IMR-90 (cell line): ENCODE results near the gene GPR39. TPM values are rescaled to one million over a fixed set of nuclear protein-coding genes. Genes with fewer than 3 reads are reported as not detected.

Experiments used
- ATAC-seq: fragments of 200-7000 bp; cut with Tn5 transposase; 2 replicates; pipeline ENCODE4 v1.9.1; 2020; ENCODE audit warnings: low read depth, mild to moderate bottlenecking, moderate library complexity
- BruUV-seq: library from RNA; stranded (reverse); fragments of 400-500 nt; replicated peaks from 2 replicates; lab custom pipeline; 2021; lab: Mats Ljungman, UMichigan
- CTCF ChIA-PET: fragments of 300-600 bp; formaldehyde crosslinking; extraction: SDS; loops from one replicate; lab custom pipeline; 2021; ENCODE audit warnings: antibody characterized with exemption; lab: Yijun Ruan, JAX
- POLR2A ChIA-PET: fragments of 300-600 bp; sonication (Branson Sonifier 250); formaldehyde crosslinking; loops from one replicate; lab custom pipeline; 2022; ENCODE audit warnings: antibody characterized with exemption; ENCODE audit not compliant: unreplicated experiment; lab: Charles Lee
- DNase-seq: peaks from one replicate; pipeline ENCODE4 v3.0.0; 2013
- H2AFZ ChIP-seq: replicated peaks from 2 replicates; pipeline ENCODE3; 2013; ENCODE audit warnings: low read length, mild to moderate bottlenecking; ENCODE audit not compliant: poor library complexity
- H2AK5ac ChIP-seq: 2 replicates; pipeline ENCODE4 v1.6.1; 2013; ENCODE audit warnings: low read depth, low read length, inconsistent platforms
- H2AK9ac ChIP-seq: replicated peaks from 2 replicates; pipeline ENCODE3; 2013; ENCODE audit warnings: mild to moderate bottlenecking, low read depth, low read length, moderate library complexity; ENCODE audit not compliant: poor library complexity
- H2BK120ac ChIP-seq: 2 replicates; pipeline ENCODE4 v1.6.1; 2013; ENCODE audit warnings: low read depth, low read length, inconsistent platforms
- H2BK15ac ChIP-seq: 3 replicates; pipeline ENCODE4 v1.6.1; 2013; ENCODE audit warnings: low read depth, low read length, inconsistent platforms
- H2BK20ac ChIP-seq: 2 replicates; pipeline ENCODE4 v1.6.1; 2013; ENCODE audit warnings: low read depth, mild to moderate bottlenecking, inconsistent platforms, low read length, moderate library complexity
- H2BK5ac ChIP-seq: 2 replicates; pipeline ENCODE4 v1.6.1; 2013; ENCODE audit warnings: mild to moderate bottlenecking, low read depth, low read length, inconsistent platforms; ENCODE audit not compliant: poor library complexity, severe bottlenecking
- H3K14ac ChIP-seq: replicated peaks from 2 replicates; pipeline ENCODE4 v1.6.1; 2013; ENCODE audit warnings: low read depth, low read length, inconsistent platforms
- H3K18ac ChIP-seq: 2 replicates; pipeline ENCODE4 v1.6.1; 2013; ENCODE audit warnings: low read depth, low read length, control low read depth
- H3K23ac ChIP-seq: 2 replicates; pipeline ENCODE4 v1.6.1; 2013; ENCODE audit warnings: low read depth, low read length, inconsistent platforms
- H3K27ac ChIP-seq: 2 replicates; pipeline ENCODE4 v1.5.1; 2013; ENCODE audit warnings: mild to moderate bottlenecking, control low read depth, low read length; ENCODE audit not compliant: insufficient read depth
- H3K27me3 ChIP-seq: 2 replicates; pipeline ENCODE4 v1.6.1; 2013; ENCODE audit warnings: low read length; ENCODE audit not compliant: control insufficient read depth, insufficient read depth
- H3K36me3 ChIP-seq: 2 replicates; pipeline ENCODE4 v1.6.1; 2013; ENCODE audit warnings: low read length, mixed read lengths; ENCODE audit not compliant: control insufficient read depth, insufficient read depth
- H3K4ac ChIP-seq: 2 replicates; pipeline ENCODE4 v1.6.1; 2013; ENCODE audit warnings: low read depth, low read length, inconsistent platforms
- H3K4me1 ChIP-seq: 2 replicates; pipeline ENCODE4 v1.6.1; 2013; ENCODE audit warnings: low read length, mixed read lengths; ENCODE audit not compliant: control insufficient read depth, insufficient read depth
- H3K4me2 ChIP-seq: 2 replicates; pipeline ENCODE4 v1.6.1; 2013; ENCODE audit warnings: low read depth, mild to moderate bottlenecking, control low read depth, low read length, moderate library complexity
- H3K4me3 ChIP-seq: 2 replicates; pipeline ENCODE4 v1.5.1; 2013; ENCODE audit warnings: low read depth, mild to moderate bottlenecking, control low read depth, low read length, moderate library complexity; ENCODE audit not compliant: insufficient read depth
- H3K56ac ChIP-seq: 2 replicates; pipeline ENCODE4 v1.6.1; 2013; ENCODE audit warnings: low read length, inconsistent platforms; ENCODE audit not compliant: insufficient read depth; ENCODE audit errors: extremely low read depth
- H3K79me1 ChIP-seq, 2 experiments: 2 replicates each; pipeline ENCODE4 v1.6.1; 2013; ENCODE audit warnings: low read length in 2 of 2, inconsistent platforms in 1 of 2, low read depth in 1 of 2
- H3K9ac ChIP-seq: 2 replicates; pipeline ENCODE4 v1.6.1; 2013; ENCODE audit warnings: low read depth, low read length, control low read depth
- H3K9me1 ChIP-seq: 2 replicates; pipeline ENCODE4 v1.6.1; 2013; ENCODE audit warnings: low read length, inconsistent platforms; ENCODE audit not compliant: insufficient read depth
- H3K9me3 ChIP-seq: 2 replicates; pipeline ENCODE4 v1.6.1; 2013; ENCODE audit warnings: low read length; ENCODE audit not compliant: control insufficient read depth, insufficient read depth
- H4K20me1 ChIP-seq: 2 replicates; pipeline ENCODE4 v1.6.1; 2013; ENCODE audit warnings: low read length, inconsistent platforms; ENCODE audit not compliant: insufficient read depth
- H4K5ac ChIP-seq: 2 replicates; pipeline ENCODE4 v1.6.1; 2013; ENCODE audit warnings: mild to moderate bottlenecking, low read depth, low read length, control low read depth
- H4K8ac ChIP-seq, 2 experiments: 2 replicates each; pipeline ENCODE4 v1.6.1; 2013; ENCODE audit warnings: low read depth in 2 of 2, low read length in 2 of 2, control low read depth in 1 of 2, inconsistent platforms in 1 of 2
- H4K91ac ChIP-seq: 2 replicates; pipeline ENCODE4 v1.6.1; 2013; ENCODE audit warnings: low read depth, low read length, inconsistent platforms; ENCODE audit not compliant: insufficient read depth
- BHLHE40 ChIP-seq: fragments of 150-350 bp; IDR thresholded peaks from 2 replicates; pipeline ENCODE4 v1.6.1; 2016; ENCODE audit warnings: mild to moderate bottlenecking, low read depth, low read length
- CHD1 ChIP-seq: IDR thresholded peaks from 2 replicates; pipeline ENCODE4 v1.6.1; 2012; ENCODE audit warnings: low read depth, low read length, improper control_type of control experiment
- CTCF ChIP-seq: conservative IDR thresholded peaks from 2 replicates; pipeline ENCODE4 v1.5.1; 2012; ENCODE audit warnings: mild to moderate bottlenecking, low read depth, low read length, improper control_type of control experiment
- MAFK ChIP-seq: IDR thresholded peaks from 2 replicates; pipeline ENCODE4 v1.6.1; 2012; ENCODE audit warnings: low read depth, low read length, improper control_type of control experiment
- MXI1 ChIP-seq: IDR thresholded peaks from 2 replicates; pipeline ENCODE4 v1.6.1; 2012; ENCODE audit warnings: low read depth, mild to moderate bottlenecking, low read length, moderate library complexity, borderline replicate concordance
- POLR2A ChIP-seq: IDR thresholded peaks from 2 replicates; pipeline ENCODE4 v1.6.1; 2012; ENCODE audit warnings: mild to moderate bottlenecking, low read depth, low read length
- RCOR1 ChIP-seq: IDR thresholded peaks from 2 replicates; pipeline ENCODE4 v1.6.1; 2012; ENCODE audit warnings: mild to moderate bottlenecking, low read length, improper control_type of control experiment; ENCODE audit not compliant: insufficient replicate concordance
- RFX5 ChIP-seq: IDR thresholded peaks from 2 replicates; pipeline ENCODE4 v1.8.0; 2012; ENCODE audit warnings: low read depth, mild to moderate bottlenecking, low read length, moderate library complexity
- WGBS, 2 experiments: methylation state at CpG; one replicate each; pipeline versions ENCODE4 v1.1.5 to v1.1.7; 2013; ENCODE audit warnings: missing lambda C conversion rate in 2 of 2; ENCODE audit not compliant: insufficient read length in 1 of 2; ENCODE audit errors: extremely low coverage in 2 of 2; 5-methylcytosine and 5-hydroxymethylcytosine counted together
- dilution Hi-C: fragments of 300-500 bp; cut with HindIII; formaldehyde crosslinking; loops from one replicate; pipeline ENCODE4 v1.14.3; 2018; ENCODE audit warnings: low sequenced_read_pairs; ENCODE audit not compliant: unreplicated experiment
- in situ Hi-C: fragments of 300-500 bp; cut with MboI; formaldehyde crosslinking; loops from 3 replicates; pipeline ENCODE4 v1.14.3; 2019; ENCODE audit warnings: low sequenced_read_pairs, inconsistent platforms, mixed read lengths
- intact Hi-C: fragments of 100-400 bp; cut with micrococcal nuclease; formaldehyde crosslinking; loops from 2 replicates; pipeline ENCODE4 v1.10.0; 2022
- polyA plus RNA-seq, 3 experiments: library from polyadenylated mRNA; depleted of rRNA; stranded (reverse); fragments of >200 nt; gene quantifications; 2 replicates each; pipeline ENCODE4 v1.2.3, GENCODE V29; 2012; ENCODE audit warnings: low replicate concordance in 1 of 3
- total RNA-seq: library from RNA; depleted of rRNA; stranded (reverse); fragments of >200 nt; gene quantifications from 2 replicates; pipeline ENCODE4 v1.2.3, GENCODE V29; 2012
- TF ChIP-seq, protein P1 (sequence below): fragments of 150-350 bp; IDR thresholded peaks from 2 replicates; pipeline ENCODE4 v1.6.1; 2017; ENCODE audit warnings: mild to moderate bottlenecking, antibody characterized with exemption, low read length, low read depth
- TF ChIP-seq, protein P2 (sequence below): fragments of 150-350 bp; IDR thresholded peaks from 2 replicates; pipeline ENCODE4 v1.6.1; 2016; ENCODE audit warnings: low read depth, mild to moderate bottlenecking, low read length, moderate library complexity, borderline replicate concordance

The GPR39 gene
- total and polyA plus RNA-seq, 2 of the 4 experiments (the other 2 are of a cell fraction), result 4.4 to 9.0 TPM

GRCh38 chr2:132422736-132423135 is 6.1 kb downstream of the GPR39 start:
- 100% methylated on average over 1 of the region's 6 CpGs; no CpG with 5 or more reads in 1 of the 2 experiments for WGBS, 2 experiments
- CTCF ChIA-PET, result interaction anchor here (0.7 kb wide), 1 partner anchor 335 kb away, joined by 3 read pairs; no protein-coding TSS in a partner anchor

More at GRCh38 chr2:132422736-132423135, 6.1 kb downstream of the GPR39 start:
- no peak for TF ChIP-seq CHD1
- no peak for TF ChIP-seq BHLHE40
- no peak for TF ChIP-seq MXI1
- TF ChIP-seq POLR2A, result no peak
- TF ChIP-seq, protein P1, sequence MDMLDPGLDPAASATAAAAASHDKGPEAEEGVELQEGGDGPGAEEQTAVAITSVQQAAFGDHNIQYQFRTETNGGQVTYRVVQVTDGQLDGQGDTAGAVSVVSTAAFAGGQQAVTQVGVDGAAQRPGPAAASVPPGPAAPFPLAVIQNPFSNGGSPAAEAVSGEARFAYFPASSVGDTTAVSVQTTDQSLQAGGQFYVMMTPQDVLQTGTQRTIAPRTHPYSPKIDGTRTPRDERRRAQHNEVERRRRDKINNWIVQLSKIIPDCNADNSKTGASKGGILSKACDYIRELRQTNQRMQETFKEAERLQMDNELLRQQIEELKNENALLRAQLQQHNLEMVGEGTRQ, result no peak
- TF ChIP-seq MAFK, result no peak
- TF ChIP-seq RCOR1, result no peak
- TF ChIP-seq, protein P2, sequence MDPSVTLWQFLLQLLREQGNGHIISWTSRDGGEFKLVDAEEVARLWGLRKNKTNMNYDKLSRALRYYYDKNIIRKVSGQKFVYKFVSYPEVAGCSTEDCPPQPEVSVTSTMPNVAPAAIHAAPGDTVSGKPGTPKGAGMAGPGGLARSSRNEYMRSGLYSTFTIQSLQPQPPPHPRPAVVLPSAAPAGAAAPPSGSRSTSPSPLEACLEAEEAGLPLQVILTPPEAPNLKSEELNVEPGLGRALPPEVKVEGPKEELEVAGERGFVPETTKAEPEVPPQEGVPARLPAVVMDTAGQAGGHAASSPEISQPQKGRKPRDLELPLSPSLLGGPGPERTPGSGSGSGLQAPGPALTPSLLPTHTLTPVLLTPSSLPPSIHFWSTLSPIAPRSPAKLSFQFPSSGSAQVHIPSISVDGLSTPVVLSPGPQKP, result no peak
- TF ChIP-seq CTCF, result no peak
- no peak for TF ChIP-seq RFX5
- H3K9ac ChIP-seq, result no peak overlapping the region
- H3K4ac ChIP-seq, result no peak overlapping the region
- ATAC-seq (no peak), DNase-seq (no peak)
- intact Hi-C loops (no loop called here), in situ Hi-C loops (no loop called here), dilution Hi-C loops (no loop called here)
- H3K23ac ChIP-seq, result no peak overlapping the region
- H3K79me1 ChIP-seq, result no peaks in the 10 kb centered on the region
- H3K9me3 ChIP-seq, result no peaks in the 10 kb centered on the region
- no peak overlapping the region for H2BK15ac ChIP-seq
- peaks cover 6% of the 10 kb centered on the region for H3K4me1 ChIP-seq
- no peak overlapping the region for H2AK9ac ChIP-seq
- 0 out of 2 replicates have a peak, but pooled peaks cover 5% of the 10 kb centered on the region for H3K9me1 ChIP-seq
- no peak overlapping the region for H3K4me3 ChIP-seq
- no peak overlapping the region for H3K4me2 ChIP-seq
- no peaks in the 10 kb centered on the region for H4K20me1 ChIP-seq
- no peak overlapping the region for H2BK120ac ChIP-seq
- no peaks in the 10 kb centered on the region for H3K36me3 ChIP-seq
- no TSS peak for BruUV-seq
- no peak overlapping the region for H3K18ac ChIP-seq
- H3K27ac ChIP-seq, result no peak overlapping the region
- H3K56ac ChIP-seq, result no peak overlapping the region
- H3K27me3 ChIP-seq, result no peaks in the 10 kb centered on the region
- H3K14ac ChIP-seq, result no peak overlapping the region
- no peak overlapping the region for H4K5ac ChIP-seq
- no peak overlapping the region for H4K8ac ChIP-seq
- no peak overlapping the region for H2BK20ac ChIP-seq
- POLR2A ChIA-PET, result no interaction called here
- no peak overlapping the region for H2AK5ac ChIP-seq
- no peak overlapping the region for H2AFZ ChIP-seq
- H4K91ac ChIP-seq, result no peak overlapping the region
- no peak overlapping the region for H2BK5ac ChIP-seq
